Measurements from ENCODE around the gene ZNF165.

ZNF165 gene

DNA sequence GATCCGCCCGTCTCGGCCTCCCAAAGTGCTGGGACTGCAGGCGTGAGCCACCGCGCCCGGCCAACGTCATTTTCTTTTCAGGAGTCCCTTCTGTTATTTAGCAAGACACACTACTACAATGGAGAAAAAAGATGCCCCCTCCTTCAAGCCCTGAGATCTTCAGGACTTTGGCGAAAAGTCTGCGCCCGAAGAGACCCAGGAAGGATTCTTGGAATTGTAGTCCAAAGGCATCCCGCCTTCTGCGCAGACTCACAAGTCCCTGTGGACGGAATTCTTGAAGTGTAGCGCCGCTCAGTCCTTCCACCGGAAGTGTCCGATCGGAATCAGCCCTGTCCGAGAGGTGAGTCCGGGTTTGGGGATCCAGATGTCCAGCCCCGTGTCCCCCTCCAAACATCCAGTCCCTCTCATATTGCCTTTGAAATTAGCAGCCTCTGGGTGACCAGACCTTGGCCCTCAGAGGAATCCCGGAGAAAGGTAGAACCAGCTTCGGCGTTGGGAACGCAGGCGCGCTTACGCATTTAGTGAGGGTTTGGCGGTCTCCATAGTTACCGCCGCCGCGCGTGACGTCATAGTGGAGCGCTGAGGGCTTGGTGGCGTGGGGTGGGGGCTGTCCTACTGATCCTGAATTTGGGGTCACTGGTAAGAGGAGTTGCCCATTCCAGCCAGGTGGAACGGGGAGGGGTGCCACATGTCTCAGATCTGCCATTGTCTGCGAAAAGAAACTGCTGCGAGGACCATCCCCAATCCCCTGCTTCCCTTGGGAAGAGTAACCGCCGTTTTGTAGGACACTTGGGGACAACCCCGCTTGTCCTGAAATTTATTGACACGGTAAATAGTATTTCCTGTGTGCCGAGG, 490 bp downstream of the ZNF165 start (continued):
- TF ChIP-seq, protein P1, sequence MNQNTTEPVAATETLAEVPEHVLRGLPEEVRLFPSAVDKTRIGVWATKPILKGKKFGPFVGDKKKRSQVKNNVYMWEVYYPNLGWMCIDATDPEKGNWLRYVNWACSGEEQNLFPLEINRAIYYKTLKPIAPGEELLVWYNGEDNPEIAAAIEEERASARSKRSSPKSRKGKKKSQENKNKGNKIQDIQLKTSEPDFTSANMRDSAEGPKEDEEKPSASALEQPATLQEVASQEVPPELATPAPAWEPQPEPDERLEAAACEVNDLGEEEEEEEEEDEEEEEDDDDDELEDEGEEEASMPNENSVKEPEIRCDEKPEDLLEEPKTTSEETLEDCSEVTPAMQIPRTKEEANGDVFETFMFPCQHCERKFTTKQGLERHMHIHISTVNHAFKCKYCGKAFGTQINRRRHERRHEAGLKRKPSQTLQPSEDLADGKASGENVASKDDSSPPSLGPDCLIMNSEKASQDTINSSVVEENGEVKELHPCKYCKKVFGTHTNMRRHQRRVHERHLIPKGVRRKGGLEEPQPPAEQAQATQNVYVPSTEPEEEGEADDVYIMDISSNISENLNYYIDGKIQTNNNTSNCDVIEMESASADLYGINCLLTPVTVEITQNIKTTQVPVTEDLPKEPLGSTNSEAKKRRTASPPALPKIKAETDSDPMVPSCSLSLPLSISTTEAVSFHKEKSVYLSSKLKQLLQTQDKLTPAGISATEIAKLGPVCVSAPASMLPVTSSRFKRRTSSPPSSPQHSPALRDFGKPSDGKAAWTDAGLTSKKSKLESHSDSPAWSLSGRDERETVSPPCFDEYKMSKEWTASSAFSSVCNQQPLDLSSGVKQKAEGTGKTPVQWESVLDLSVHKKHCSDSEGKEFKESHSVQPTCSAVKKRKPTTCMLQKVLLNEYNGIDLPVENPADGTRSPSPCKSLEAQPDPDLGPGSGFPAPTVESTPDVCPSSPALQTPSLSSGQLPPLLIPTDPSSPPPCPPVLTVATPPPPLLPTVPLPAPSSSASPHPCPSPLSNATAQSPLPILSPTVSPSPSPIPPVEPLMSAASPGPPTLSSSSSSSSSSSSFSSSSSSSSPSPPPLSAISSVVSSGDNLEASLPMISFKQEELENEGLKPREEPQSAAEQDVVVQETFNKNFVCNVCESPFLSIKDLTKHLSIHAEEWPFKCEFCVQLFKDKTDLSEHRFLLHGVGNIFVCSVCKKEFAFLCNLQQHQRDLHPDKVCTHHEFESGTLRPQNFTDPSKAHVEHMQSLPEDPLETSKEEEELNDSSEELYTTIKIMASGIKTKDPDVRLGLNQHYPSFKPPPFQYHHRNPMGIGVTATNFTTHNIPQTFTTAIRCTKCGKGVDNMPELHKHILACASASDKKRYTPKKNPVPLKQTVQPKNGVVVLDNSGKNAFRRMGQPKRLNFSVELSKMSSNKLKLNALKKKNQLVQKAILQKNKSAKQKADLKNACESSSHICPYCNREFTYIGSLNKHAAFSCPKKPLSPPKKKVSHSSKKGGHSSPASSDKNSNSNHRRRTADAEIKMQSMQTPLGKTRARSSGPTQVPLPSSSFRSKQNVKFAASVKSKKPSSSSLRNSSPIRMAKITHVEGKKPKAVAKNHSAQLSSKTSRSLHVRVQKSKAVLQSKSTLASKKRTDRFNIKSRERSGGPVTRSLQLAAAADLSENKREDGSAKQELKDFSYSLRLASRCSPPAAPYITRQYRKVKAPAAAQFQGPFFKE (tag by site-specific recombination; IDR thresholded peaks at IDR 0.05; ENCODE audit: borderline replicate concordance) = no peak
- TF ChIP-seq ZNF677 (tag by site-specific recombination; IDR thresholded peaks at IDR 0.05) (no peak), RBAK (tag by site-specific recombination; IDR thresholded peaks at IDR 0.05) (no peak), ZFP37 (tag by site-specific recombination; IDR thresholded peaks at IDR 0.05) (peak; percentile 92), ZNF544 (tag by site-specific recombination; IDR thresholded peaks at IDR 0.05) (no peak), ZNF366 (tag by site-specific recombination; conservative IDR thresholded peaks at IDR 0.05) (no peak), ZNF341 (tag by site-specific recombination; IDR thresholded peaks at IDR 0.05; ENCODE audit: low read depth) (peak; percentile 41; the same call in 1 of the 2 replicates), KLF1 (tag by site-specific recombination; IDR thresholded peaks at IDR 0.05) (no peak), ZNF626 (tag by site-specific recombination; IDR thresholded peaks at IDR 0.05) (no peak), ZNF596 (tag by site-specific recombination; IDR thresholded peaks at IDR 0.05) (no peak), ZNF138 (tag by site-specific recombination; IDR thresholded peaks at IDR 0.05; ENCODE audit: borderline replicate concordance) (no peak), ZNF623 (tag by site-specific recombination; IDR thresholded peaks at IDR 0.05) (0 out of 2 replicates have a peak, but pooled peaks have one; percentile 26), ZBTB48 (tag by site-specific recombination; IDR thresholded peaks at IDR 0.05) (0 out of 2 replicates have a peak, but pooled peaks have one; percentile 14), ZNF391 (tag by site-specific recombination; IDR thresholded peaks at IDR 0.05; ENCODE audit: borderline replicate concordance, low read depth) (peak; percentile 69; the same call in 1 of the 2 replicates), ZFP69B (tag by site-specific recombination; IDR thresholded peaks at IDR 0.05) (peak; percentile 84), ZNF660 (tag by site-specific recombination; IDR thresholded peaks at IDR 0.05) (peak; percentile 99), ZEB2 (tag by site-specific recombination; IDR thresholded peaks at IDR 0.05) (0 out of 2 replicates have a peak, but pooled peaks have one; percentile 5), ZNF23 (tag by site-specific recombination; IDR thresholded peaks at IDR 0.05; ENCODE audit: borderline replicate concordance) (no peak), ZNF266 (tag by site-specific recombination; IDR thresholded peaks at IDR 0.05; ENCODE audit: low read depth) (no peak), ZNF146 (tag by site-specific recombination; IDR thresholded peaks at IDR 0.05) (peak; percentile 43; the same call in 1 of the 2 replicates), ZNF416 (tag by site-specific recombination; IDR thresholded peaks at IDR 0.05) (no peak), ZNF133 (tag by site-specific recombination; IDR thresholded peaks at IDR 0.05) (no peak)
- TF ChIP-seq, protein P2, sequence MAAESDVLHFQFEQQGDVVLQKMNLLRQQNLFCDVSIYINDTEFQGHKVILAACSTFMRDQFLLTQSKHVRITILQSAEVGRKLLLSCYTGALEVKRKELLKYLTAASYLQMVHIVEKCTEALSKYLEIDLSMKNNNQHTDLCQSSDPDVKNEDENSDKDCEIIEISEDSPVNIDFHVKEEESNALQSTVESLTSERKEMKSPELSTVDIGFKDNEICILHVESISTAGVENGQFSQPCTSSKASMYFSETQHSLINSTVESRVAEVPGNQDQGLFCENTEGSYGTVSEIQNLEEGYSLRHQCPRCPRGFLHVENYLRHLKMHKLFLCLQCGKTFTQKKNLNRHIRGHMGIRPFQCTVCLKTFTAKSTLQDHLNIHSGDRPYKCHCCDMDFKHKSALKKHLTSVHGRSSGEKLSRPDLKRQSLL (tag by site-specific recombination; IDR thresholded peaks at IDR 0.05) = no peak
- TF ChIP-seq, protein P3, sequence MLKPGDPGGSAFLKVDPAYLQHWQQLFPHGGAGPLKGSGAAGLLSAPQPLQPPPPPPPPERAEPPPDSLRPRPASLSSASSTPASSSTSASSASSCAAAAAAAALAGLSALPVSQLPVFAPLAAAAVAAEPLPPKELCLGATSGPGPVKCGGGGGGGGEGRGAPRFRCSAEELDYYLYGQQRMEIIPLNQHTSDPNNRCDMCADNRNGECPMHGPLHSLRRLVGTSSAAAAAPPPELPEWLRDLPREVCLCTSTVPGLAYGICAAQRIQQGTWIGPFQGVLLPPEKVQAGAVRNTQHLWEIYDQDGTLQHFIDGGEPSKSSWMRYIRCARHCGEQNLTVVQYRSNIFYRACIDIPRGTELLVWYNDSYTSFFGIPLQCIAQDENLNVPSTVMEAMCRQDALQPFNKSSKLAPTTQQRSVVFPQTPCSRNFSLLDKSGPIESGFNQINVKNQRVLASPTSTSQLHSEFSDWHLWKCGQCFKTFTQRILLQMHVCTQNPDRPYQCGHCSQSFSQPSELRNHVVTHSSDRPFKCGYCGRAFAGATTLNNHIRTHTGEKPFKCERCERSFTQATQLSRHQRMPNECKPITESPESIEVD (tag by site-specific recombination; IDR thresholded peaks at IDR 0.05) = no peak
- TF ChIP-seq, protein P4, sequence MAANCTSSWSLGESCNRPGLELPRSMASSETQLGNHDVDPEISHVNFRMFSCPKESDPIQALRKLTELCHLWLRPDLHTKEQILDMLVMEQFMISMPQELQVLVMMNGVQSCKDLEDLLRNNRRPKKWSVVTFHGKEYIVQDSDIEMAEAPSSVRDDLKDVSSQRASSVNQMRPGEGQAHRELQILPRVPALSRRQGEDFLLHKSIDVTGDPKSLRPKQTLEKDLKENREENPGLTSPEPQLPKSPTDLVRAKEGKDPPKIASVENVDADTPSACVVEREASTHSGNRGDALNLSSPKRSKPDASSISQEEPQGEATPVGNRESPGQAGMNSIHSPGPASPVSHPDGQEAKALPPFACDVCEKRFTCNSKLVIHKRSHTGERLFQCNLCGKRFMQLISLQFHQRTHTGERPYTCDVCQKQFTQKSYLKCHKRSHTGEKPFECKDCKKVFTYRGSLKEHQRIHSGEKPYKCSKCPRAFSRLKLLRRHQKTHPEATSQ (tag by site-specific recombination; IDR thresholded peaks at IDR 0.05) = peak; percentile 97
- TF ChIP-seq, protein P5, sequence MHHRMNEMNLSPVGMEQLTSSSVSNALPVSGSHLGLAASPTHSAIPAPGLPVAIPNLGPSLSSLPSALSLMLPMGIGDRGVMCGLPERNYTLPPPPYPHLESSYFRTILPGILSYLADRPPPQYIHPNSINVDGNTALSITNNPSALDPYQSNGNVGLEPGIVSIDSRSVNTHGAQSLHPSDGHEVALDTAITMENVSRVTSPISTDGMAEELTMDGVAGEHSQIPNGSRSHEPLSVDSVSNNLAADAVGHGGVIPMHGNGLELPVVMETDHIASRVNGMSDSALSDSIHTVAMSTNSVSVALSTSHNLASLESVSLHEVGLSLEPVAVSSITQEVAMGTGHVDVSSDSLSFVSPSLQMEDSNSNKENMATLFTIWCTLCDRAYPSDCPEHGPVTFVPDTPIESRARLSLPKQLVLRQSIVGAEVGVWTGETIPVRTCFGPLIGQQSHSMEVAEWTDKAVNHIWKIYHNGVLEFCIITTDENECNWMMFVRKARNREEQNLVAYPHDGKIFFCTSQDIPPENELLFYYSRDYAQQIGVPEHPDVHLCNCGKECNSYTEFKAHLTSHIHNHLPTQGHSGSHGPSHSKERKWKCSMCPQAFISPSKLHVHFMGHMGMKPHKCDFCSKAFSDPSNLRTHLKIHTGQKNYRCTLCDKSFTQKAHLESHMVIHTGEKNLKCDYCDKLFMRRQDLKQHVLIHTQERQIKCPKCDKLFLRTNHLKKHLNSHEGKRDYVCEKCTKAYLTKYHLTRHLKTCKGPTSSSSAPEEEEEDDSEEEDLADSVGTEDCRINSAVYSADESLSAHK (tag by site-specific recombination; IDR thresholded peaks at IDR 0.05) = peak; percentile 24; the same call in 1 of the 2 replicates

All from HEK293 (cell line).